Lower leg skin (tissue), 3 donors: ENCODE results near the gene ADARB2.

Experiments
- CTCF ChIP-seq, 3 donors: fragments of 450-650 bp; IDR thresholded peaks; one replicate each; pipeline ENCODE4 v1.5.1; 2016; ENCODE audit warnings: antibody characterized with exemption in 3 of 3, mild to moderate bottlenecking in 3 of 3, moderate library complexity in 2 of 3
- POLR2A ChIP-seq, 2 donors: fragments of 450-650 bp; IDR thresholded peaks; one replicate each; pipeline ENCODE4 v1.6.1; 2016 to 2017; ENCODE audit warnings: antibody characterized with exemption in 2 of 2, mild to moderate bottlenecking in 1 of 2, moderate library complexity in 1 of 2

GRCh38 chr10:1198453-1199344 is 538.6 kb downstream of the ADARB2 start:
- TF ChIP-seq CTCF (IDR thresholded peaks at IDR 0.05) (no peak), POLR2A (IDR thresholded peaks at IDR 0.05) (no peak)
